HG03280 (cell line): ENCODE results near the gene USF1.
"Not testable (repeated sequence)": the region's sequence is repeated elsewhere in the genome, so short reads cannot be mapped to it uniquely, and the experiment has no call there.

ENCODE experiments used
- ATAC-seq: cut with Tn5 transposase; IDR thresholded peaks from one replicate; pipeline ENCODE4 v1.9.1; 2021; ENCODE audit warnings: mild to moderate bottlenecking, moderate library complexity; ENCODE audit not compliant: unreplicated experiment

The USF1 gene

DNA sequence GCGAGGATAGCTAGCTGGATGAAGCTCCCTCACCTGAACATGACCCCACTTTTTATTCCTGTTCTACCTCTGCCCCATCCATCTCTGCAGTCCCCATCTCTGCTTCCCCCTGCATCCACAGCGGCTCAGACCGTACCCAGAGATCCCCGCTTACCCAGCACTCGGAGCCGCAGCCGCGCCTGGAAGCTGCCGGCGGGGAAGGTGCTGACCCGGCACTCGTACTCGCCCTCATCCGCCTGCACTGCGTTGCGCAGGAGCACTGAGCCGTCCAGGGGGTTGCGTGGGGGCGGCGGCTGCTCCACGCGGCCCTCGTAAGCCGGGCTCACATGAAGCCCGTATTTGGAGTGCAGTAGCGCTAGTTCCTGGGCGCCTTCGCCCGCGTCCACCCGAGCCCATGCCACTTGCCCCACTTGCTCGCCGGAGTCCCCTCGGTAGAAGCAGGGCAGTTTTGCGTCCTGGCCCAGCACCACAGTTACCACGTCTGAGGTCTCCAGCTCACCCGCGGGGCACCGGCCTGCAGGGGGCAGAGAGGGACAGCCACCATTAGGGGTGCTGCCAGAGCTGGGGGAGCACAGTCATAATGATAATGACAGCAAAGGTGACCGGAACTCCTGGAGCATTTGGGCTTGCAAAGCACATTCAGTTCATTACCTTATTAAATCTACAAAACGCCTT is 33.8 kb upstream of the USF1 start:
- ATAC-seq = no peak

DNA sequence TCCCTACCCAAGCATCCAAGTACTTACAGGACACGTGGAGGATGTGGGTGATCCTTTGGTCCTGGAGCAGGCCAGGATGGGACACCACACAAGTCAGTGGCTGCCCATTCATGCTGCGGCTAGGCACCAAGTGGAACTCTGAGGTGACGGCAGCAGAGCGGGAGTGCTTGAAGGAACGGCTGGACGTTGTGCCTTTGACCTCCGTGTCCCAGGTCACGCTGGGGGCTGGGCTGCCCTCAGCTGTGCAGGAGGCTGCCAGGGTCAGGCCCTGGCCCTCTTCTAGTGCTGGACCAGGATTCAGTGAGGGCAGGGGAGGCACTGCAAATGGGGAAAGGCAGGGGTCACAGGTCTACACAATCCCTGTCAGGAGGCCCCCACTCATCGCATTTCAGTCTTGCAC is 31.6 kb upstream of the USF1 start:
- no peak for ATAC-seq

DNA sequence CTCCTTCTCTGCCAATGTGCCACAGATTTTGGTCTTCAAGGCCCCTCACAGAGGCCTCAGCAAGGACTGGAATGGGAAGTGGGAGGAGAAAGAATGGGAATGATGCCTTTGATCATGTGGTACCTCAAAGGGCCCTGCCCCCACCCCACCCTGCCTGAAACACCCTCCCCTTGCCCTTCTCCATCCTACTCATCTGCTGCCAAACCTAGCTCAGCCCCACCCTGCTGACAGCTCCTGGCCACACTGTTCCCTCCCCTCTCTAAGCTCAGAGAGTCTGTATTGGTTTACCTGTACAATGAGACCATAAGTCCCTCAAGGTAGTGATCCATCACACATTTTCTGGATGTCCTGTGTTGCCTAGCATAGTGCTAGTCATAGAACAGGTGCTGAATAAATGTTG is 30.6 kb upstream of the USF1 start:
- no peak for ATAC-seq

DNA sequence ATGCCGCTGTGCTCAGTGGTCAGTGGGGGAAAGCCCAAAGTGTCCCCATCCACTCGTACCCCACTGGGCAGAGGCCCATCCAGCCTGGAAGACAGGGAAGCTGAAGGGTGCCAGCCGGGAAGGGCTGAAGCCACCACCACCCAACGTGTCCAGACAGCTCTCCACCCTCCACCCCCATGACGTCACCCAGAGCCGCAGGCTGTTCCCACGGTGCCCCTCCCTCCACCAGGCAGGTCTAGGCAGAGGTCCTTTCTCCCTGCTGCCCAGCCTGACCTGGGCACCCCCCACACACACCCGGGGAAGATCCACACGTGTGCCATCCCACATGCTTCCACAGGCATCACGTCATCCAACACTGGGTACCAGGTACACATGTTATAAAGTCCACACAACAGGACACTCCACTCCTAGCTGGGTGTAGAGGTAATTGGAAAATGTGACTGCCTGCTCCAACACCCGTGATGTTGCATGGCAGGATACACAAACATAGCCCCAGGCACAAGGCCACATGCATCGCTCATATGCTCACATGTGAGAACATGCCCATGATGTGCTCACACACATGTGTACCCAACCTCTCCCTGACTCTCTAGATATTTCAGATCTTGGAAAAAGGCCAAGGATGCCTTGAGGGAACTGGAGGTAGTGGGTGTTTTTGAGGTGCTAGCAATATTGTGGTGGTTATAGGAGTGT is 29.0 kb upstream of the USF1 start:
- no peak for ATAC-seq

DNA sequence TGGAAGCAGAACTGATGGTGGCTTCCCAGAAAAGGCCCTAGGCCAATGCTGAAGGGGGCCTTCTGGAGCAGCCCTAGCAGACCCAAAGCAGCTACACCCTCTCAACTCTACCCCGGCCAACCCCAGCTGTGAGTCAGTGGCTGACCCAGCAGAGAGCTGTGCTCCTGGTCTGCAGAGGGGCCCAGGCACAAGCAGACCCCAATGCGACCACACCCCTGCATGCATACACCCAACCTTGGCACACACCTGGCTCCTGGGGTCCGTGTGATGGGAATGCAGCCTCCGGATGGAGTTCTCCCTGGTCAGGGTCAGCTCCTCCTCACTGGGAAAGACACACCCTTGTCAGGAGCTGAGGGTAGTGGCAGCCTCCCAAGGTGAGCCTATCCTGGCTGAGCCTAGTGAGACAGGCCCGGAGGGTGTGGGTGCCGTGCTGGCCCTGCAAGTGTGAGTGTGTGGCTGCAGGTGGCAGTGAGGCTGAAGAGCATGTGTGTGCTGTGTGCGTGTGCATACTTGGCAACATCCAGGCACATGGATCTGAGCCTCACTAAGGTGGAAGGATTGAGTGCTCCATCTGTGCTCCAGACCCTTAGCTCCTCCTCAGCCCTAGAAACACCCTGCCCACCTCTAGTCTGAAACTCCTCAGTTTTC is 27.8 kb upstream of the USF1 start:
- no peak for ATAC-seq

DNA sequence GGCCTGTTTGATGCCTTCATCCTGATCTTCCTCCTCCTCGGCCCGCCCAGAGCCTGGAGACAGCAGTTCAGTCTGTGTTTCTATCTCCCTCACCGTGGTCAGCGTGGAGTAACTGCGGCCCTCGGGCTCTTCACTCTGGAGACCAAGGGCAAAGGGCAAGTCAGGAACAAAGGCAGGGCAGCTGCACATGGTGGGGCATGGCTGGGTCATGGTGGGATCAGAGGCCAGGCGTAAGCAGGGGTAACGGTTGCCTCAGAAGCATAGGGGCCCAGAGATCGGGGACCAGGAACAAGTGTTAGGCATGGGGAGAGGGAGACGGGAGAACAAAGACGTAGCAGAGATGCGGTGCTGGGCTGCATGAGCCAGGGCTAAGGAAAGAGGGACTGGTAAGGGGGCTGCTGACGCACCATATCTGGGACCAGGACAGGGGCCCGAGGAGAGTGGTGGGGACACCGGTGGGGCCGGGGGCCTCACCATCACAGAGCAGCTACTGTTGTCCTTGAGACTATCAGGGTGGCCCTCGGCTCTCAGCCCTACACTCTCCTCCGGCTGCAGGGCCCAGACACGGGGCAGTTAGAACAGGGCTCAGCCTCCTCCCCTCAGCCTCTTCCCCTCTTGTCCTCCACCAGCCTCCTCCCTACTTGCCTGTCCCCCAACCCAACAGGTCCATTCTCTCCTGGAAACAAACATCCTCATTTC is 27.1 kb upstream of the USF1 start:
- ATAC-seq = no peak

DNA sequence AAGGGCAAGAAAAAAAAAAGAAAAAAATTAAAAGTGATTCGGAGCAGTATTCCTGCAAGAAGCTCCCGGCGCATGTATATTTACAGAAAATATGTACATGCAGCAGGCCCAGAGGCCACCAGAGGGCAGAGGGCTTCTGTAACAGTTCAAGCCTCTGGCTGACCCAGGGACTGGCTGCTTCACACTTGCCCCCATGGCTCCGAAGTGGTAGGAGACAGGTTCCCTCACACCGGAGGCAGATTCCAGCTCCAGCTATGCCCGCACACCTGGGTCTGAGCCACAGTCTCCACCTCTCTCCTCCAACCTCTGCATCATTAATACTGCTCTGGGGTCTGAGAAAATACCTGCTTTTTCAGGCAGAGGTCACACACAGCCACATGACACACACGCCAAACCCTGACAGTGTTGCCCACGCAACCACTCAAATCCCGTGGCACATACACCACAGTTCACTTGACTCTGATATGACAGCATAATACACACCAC is 26.2 kb upstream of the USF1 start:
- no peak for ATAC-seq

DNA sequence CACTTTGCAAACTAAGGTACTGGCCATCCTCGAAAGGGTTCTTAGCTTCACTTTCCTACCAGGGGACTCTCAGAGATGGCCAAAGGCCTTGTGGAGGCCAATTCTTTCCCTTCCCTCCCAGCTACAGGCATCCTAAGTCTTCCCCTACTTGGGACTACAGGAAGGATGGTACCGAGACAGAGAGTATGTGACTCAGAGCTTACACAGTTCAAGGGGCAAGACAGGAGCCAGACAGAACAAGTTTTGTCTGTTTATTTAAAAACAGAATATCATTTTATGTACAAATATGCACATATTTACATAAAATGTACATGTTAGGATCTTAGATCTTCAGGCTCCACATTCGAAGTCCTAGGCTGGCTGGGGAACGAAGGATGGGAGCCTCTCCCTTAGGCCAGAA is 25.0 kb upstream of the USF1 start:
- no peak for ATAC-seq

DNA sequence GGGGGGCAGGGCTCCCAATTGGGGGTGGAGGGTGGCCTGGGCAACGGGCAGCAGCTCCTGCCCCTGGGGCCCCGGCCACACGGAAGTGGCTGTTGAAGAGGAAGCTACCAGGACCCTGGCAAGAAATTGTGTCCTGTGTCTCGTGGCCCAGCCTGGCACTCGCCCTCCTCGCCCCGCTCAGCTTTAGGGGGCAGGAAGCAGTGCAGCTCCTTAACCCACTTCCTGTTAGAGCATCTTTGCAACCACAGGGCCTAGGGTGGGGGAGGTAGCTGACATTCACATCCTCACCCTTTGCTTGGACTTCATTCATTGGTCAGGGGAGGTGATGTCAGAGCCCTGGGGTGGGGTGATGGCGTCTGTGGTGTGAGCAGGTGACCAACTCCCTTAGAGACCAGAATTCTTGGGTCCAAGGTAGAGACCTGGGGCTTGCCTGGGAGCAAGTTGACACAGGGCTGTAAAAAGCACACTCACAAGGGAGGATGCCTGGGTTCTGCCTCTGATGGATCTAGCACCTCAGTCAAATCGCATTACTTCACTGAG is 24.0 kb upstream of the USF1 start, which contains the start of gene ARHGAP30:
Gene ARHGAP30 (minus strand): TSS at position 161 of the 540 bp plus-strand sequence. CDS start 267 bp downstream, outside the sequence.
- ATAC-seq = peak; percentile 91

DNA sequence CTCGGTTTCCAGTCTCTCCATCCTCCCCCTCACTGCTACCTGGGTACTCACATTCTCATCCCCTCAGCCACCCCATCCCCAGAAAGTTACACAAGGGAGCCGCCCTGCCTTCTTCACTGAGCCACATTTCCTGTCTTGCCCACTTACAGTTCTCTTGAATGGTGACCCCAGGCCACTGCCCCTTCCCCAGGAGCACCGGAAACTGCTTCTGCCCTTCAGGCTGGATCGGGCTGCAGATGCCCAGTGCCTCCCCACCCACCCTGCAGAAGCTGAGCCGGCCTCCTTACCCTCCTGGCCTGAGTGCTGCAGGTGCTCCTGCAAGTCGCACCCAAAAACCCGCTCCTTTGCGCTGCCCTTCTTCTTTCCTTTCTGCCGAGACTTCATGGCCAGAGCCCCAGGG is 23.5 kb upstream of the USF1 start:
- ATAC-seq = no peak

DNA sequence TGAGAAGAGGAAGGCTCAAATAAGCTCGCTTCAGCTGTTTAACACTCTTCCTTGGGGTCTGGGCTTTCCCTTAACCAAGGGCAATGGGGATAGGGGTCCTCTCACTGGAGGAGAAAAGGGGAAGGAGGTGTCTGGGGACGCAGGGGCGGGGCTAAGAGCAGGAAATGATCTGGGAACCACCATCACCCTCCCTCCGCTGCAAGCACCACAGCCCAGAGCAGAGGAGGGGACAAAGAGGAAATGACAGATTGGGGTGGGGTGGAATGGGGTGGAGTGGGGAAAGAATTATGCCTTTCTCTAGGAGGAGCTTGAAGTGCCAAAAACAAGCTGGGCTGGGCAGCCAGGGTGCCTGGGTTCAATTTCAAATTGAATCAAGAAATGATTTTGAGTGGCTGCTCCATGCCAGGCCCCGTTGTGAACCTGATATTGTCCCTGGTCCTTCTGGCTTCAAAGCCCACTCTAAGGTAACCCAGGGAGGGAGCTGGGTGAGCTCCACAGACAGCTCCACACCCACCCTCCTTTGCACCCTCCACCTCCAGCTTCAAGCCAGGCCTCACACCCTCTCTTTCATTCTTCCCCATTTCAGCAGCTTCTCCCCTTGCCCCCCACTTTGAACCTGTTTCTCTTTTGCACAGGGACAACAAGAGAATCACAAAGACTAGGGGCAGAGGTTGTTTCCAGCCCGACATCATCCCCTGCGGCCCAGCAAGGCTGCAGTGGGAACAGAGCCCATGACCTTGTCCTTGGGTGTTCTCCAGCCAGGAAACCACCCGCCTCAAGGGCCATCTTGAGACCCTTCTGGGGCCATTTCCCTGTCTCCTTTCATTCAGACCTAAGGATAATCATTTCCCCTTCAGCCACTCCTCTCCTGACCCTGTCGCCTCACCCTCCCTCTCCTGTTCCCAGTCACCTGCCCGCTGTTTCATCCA is 22.8 kb upstream of the USF1 start:
- peak; percentile 45 for ATAC-seq

DNA sequence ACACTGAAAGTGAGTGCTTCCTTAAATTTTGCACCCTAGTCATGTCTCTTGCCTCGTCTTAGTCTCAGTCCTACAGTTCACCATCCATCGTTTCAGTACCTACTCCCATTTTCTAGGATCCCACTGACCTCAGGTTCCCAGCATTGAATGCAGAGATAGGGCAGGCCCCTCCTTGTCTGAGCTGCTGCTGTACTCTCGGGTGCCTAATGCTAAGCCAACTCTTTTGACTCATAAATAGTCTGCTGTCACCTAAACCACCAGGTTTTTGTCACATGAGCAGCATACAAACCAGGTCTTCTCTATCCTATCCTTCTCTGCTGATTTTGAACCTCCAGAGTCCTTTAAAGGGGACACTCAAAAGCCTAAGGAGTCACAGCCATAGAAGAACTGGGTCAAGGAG is 20.9 kb upstream of the USF1 start:
- ATAC-seq = no peak

DNA sequence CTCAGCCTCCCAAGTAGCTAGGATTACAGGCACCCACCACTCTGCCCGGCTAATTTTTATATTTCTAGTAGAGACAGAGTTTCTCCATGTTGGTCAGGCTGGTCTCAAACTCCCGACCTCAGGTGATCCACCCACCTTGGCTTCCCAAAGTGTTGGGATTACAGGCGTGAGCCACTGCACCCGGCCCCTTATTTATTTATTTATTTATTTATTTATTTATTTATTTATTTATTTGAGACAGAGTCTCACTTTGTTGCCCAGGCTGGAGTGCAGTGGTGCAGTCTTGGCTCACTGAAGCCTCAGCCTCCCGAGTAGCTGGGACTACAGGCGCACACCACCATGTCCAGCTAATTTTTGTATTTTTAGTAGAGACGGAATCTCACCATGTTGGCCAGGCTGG is 19.9 kb upstream of the USF1 start:
- ATAC-seq = not testable (repeated sequence)

DNA sequence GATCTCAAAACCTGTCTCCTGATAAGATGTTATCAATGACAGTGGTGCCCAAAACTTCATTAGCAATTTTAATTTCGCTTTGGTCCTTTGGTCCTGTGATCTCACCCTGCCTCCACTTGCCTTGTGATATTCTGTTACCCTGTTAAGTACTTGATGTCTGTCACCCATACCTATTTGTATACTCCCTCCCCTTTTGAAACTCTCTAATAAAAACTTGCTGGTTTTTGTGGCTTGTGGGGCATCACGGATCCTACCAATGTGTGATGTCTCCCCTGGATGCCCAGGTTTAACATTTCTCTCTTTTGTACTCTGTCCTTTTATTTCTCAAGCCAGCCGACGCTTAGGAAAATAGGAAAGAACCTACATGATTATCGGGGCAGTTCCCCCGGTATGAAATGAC is 18.2 kb upstream of the USF1 start:
- not testable (repeated sequence) for ATAC-seq

DNA sequence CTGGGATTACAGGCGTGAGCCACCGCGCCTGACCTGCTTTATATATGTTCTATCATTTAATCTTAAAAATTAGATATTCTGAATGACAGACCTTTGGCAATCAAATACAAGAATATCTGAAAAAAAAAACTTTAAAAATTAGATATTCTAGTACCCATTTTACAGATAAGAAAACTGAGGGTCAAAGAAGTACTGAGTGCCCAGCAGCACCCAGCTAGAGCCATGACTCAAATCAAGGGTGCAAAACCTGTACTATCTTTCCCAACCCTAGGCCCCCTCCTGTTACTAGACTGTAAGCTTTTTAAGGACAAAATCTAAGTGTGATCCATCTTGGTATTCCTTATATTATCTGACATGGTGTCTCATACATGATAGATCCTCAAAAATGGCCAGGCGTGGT is 15.6 kb upstream of the USF1 start:
- no peak for ATAC-seq

DNA sequence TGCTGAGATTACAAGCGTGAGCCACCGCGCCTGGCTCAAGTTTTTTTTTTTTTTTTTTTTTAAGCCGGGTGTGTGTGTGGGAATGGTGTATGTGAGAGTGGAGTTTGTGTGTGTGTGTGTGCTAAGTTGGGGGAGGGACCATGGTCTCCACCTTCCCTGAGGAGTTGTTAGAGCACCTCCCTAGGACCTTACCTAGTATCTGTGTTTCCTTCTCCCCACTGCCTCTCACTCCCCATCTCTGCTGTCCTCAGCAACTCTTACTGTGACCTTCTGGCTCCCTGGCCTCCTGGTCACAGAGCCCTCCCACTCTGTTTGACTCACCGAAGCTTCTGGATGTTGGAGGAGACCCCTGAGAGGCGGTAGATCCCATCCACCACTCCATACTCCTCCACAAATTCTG is 13.5 kb upstream of the USF1 start:
- no peak for ATAC-seq

DNA sequence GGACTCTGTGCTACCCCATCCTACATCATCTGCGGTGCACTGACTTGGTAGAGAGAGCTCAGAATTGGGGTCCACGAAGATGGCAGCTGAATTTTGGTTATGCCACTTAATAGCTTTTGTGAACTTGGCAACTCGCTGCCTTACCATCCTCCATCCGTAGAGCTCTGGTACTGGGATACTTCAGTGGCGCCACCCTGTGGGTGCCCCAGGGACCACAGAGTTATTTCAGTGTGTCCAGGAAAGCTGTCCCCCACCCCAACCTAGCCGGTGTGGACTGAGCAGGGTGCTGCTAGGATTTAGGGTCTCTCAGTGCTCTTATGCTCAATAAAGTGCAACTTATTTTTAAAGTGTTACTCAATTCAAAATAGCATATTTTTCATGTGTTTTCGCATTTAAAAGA is 9.0 kb upstream of the USF1 start:
- ATAC-seq = no peak

DNA sequence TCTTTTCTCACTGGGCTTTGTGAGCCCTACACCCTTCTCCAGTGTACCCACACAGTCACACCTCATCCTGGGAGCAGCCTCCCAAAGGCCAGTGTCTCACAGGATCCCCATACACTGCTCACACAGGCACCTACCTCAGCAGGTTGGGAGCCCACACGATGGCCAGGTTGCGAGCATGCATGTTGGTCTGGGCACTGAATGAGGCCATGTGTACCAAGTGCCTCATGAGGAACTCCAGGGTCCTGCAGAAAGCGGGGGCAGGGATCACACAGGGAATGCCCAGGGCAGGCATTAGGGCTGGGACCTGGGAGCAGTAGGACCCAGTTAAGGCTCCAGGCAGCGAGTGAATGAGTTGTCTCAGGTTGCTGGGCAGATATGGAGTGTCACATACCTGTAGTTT is 8.5 kb upstream of the USF1 start:
- ATAC-seq = no peak

DNA sequence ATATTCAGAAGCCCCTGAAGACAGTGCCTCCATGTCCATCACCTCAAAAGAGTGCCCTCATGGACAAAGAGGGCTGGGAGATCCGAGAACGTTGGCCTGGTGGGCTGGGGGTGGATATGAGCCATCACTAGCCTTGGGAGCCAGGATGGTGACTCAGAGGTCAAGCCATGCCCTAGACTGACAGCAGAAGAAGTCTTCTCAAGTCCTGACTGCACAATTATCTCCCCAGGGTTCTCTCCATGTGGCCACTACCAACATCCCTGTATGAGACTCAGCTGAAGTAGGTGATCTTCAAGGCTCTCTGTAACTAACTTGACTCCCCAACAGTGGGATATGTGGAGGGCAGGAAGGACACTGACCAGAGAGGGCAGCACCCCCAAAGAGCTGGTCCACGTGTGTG is 7.1 kb upstream of the USF1 start:
- ATAC-seq = no peak

DNA sequence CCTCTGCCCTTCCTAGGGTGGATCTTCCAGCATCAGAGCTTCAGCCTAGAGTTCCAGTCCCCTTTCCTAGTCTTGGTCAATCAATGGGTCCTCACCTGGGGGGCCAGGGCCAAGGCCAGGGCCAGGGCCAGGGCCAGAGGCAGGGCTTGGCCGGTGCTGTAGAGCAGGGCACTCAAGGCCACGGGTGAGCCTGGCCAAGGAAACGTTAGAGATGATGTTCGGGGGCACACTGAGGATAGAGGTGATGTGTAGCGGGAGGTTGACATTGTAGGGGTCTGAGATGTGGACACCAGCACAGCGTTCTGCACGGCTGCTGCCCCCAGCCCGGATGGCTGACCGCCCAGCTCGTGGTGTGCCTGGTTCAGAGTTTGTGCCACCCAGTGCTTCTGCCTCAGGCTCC is 5.4 kb upstream of the USF1 start:
- no peak for ATAC-seq
